Measurements from ENCODE around the gene SMPD3.

GRCh38 chr16:68445458-68445857, 2.9 kb downstream of the SMPD3 start:
- TF ChIP-seq CTCF (IDR thresholded peaks at IDR 0.05) (peak; percentile 25 to 54 (median 50)), POLR2A (IDR thresholded peaks at IDR 0.05) (no peak), POLR2AphosphoS5 (IDR thresholded peaks at IDR 0.05) (no peak), EP300 (IDR thresholded peaks at IDR 0.05; ENCODE audit: low read depth) (no peak)
